NOMO-1 treated with dmso at 0.1 percent for 144 hours (cell line): Measurements from ENCODE around the gene STRN3.
"Not testable (repeated sequence)": the region's sequence is repeated elsewhere in the genome, so short reads cannot be mapped to it uniquely, and the experiment has no call there.

Source experiments
- DNase-seq: peaks from one replicate; lab custom pipeline; 2025; ENCODE audit not compliant: unreplicated experiment; lab: John Stamatoyannopoulos, UW

STRN3 gene

DNA sequence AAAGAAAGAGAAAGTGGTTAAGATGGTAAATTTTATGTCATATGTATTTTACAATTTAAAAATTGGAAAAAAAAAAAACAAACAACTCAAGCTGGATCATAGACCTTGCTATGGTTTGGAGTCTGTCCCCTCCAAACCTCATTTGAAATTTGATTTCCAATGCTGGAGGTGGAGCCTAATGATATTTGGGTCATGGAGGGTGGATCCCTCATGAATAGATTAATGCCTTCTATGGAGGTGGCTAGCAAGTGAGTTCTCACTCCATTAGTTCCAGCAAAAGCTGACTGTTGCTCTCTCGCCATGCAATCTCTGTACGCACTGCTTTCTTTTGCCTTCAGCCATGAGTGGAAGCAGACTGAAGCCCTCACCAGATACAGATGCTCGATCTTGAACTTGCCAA lies 22.9 kb downstream of the STRN3 start:
- no peak for DNase-seq

- DNase-seq: no peak
Measured at GRCh38 chr14:31001339-31001658, 24.9 kb downstream of the STRN3 start.

DNA sequence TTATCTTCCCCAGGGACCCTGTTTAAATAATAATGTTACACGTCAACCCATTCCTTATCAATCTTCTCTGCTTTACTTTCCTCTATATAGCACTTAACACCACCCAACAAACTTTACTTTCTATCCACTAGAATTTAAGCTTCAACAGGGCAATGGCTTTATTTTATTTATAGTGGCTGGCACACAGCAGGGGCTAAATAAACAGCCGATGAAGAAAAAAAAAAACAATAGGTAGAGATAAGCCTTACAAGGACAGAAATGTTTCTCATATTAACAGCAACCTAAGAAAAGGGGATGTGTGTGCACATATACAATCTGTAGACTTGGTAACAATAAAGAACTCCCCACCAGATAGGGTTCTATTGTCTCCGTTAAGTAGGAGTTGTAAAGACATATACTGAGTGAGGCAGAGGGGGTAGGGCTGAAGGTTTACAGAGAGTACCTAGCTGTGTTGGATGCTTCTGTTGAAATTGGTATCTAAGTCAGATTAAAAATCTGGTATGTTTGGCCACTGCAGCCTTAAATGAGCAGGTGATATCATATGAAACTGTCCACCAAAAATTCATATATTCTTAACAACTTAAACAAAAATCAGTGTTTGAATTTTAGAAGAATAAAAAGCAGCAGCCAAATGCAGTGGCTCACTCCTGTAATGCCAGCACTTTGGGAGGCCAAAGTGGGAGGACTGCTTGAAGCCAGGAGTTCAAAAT lies 25.4 kb downstream of the STRN3 start:
- DNase-seq: no peak

- DNase-seq: no peak
Measured at GRCh38 chr14:30999038-30999773, 27.0 kb downstream of the STRN3 start.

DNA sequence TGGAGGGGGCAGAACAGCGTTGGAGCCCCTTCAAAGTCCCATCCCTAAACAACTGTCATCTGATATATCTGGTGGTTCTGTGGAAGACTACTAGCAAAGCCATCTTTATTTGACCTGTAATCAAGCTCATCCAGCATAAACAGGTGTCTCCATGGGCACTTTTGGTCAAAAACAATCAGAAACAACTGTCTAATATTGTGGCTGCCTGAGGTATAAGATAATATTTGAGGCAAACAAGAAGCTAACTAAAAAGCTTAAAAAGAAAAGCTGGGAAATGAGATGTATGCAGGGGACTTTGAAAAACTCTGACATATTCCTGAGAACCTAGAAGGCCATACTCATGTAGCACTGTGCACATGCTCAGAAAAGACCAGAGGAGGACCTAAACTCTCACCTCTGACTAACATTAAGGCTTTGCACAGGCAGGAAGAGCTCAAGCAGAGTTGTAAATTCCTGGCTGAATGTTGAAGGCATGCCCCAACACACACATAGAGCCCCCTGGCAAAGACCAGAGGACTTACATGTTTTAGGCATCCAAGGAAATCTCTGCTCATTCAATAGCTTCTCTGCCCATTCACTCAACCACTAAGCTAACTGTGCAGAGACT lies 28.0 kb downstream of the STRN3 start:
- no peak for DNase-seq

DNA sequence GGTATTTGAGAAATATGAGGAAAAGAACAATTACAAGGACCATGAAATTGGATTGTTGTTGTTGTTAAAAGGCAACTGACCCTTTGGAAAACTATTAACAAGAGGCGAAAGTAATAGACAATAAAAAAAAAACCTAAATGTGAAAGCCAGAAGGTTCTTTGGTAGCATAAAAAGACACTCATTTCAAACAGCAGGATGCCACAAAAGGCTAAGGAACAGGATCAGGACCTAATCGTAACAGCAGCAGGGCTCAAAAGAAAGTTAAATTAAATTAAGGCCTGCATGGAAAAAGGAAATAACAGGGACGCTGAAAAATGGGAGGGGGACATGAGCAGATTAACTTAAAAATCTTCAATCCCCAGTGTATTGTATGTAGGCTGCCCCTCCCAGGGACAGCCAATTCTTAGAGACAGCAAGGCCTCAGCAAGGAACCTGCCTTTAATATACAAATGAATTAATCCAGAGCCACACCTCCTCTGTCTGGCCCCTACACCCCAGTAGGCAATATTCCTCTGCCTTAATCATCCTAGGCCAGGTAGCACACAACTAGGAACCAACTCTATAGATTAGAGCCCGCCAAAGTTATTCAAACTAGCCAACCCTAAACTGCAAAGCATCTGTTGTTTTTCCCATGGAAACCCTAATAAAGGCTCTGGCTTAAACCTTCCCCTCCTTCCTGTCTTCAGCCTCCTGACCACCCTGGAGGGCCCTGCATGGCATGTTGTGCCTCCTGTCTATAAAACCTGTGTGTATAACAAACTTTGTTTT lies 29.1 kb downstream of the STRN3 start:
- no peak for DNase-seq

DNA sequence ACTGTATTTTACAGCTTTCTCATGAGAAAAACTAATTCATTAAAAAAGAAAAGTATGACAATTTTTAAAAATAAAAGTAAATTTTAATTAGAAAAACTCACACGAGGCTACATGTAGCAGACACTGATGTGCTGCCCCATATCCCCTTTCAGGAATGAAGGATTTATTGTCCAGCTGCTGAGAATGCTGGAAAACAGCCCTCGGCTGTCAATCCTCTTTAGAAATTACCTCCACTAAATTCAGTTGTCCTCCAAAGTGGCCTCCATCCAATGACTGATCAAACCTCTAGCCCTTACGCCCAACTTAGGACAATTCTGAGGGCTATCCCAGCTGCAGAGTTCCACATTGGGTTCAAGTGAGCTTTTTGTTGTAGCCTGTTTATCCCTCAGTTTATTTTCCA lies 30.5 kb downstream of the STRN3 start:
- DNase-seq: no peak

DNA sequence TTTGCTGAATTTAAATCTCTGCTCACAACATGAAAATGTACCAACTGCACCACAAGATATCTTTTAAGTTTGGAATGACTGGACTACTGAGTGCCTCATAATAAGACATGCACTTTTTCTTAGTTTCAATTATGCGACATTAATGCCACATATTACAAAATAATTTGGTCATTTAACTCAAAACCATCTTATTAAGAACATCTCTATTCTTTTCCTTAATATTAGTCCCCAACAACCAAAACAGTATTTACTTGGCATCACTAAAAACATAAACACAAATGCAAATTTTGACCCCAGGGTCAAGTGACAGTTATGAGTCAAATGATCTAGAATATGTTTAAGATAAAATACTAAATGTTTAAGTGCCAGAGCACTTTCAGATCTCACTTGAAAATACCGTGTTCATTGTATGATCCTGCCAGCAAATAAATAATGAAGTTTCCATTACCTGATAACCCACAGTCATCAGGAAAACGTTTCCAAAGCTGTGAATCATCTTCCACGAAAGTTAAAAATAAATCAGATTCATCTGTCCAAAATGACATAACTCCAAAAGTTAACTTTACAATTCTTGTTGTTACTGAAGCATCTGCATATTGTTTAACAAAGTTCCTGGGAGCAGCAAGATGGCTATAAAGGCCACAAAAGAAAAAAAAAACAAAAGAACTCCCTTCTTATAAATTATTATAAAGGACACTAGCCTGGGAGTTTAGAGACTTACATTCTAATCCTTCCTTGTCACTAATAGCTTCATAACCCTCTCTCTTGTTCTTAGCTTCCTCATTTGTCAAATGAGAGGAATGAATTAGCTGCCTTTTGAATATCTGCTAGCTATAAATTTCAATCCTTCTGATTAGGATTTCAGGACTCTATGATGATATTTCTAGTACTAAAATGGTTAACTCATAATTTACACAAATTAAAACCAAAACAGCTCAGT lies 31.2 kb downstream of the STRN3 start:
- no peak for DNase-seq

- DNase-seq: no peak
Measured at GRCh38 chr14:30993071-30993470, 33.1 kb downstream of the STRN3 start.

DNA sequence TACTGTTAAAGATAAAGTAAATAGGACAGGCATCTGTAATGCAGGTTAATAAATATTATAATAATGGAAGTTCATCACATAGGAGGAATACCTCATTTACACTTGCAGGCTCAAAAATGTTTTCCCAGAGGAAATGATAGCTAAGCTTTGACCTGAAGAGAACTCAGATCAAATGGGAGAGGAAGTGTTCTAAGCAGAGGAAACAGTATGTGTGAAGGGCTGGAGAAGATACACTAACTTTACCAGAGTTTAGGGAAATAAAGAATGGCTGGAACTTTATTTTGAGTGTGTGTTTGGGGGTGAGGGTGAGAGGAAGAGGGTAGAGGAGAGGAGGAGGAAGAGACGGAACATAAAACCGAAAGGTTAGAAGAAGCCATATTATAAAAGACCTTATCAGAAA lies 34.8 kb downstream of the STRN3 start:
- DNase-seq: no peak

DNA sequence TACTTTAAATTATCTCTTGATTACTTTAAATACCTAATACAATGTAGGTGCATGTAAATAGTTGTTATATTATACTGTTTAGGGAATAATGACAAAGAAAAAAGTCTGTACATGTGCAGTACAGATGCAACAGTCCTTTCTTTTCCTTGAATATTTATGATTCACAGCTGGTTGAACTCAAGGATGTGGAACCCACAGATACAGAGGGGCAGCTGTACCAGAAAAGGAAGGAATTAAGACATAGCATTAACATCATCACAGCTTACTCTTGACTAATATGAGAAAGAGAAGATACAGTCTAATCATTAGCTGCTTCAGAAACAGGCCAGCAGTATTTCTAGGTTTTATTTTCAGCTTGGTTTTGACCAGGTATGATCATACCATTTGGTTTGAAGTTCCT lies 35.4 kb downstream of the STRN3 start:
- no peak for DNase-seq

DNA sequence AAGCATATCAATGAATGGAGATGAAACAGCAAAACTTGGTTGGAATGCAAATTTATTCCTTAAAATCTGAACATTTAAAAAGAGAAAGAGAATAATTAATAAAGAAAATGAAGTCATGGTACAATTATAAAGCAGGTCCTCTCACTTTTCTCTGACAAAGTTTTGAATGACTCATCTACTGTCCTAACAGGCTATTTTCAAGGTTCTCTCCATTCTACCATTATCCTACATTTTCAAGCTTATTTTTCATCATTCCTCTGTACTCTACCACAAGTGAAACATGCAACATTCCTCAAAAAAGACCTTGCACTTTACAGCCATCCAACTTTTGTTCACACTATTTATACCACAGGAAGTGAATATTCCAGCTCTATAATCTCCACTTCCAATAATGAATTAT lies 37.7 kb downstream of the STRN3 start:
- no peak for DNase-seq

DNA sequence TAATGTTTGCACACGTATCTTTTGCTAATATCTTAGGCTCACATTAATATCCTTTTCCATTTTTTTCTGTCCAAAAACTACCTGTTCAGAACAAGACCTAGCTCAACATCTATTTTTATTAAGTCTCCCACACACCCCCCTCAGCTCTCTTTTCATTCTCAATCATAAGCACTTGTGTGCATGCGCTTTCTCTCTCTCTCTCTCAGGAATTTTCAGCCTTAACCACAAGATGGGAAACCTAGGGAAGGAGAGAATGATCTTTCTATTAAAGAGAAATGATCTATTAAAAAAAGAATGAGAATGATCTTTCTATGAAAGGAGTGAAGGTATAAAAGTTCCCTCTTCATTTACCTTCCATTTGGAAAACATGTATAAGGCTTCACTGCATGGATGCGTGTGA lies 40.4 kb downstream of the STRN3 start:
- no peak for DNase-seq

DNA sequence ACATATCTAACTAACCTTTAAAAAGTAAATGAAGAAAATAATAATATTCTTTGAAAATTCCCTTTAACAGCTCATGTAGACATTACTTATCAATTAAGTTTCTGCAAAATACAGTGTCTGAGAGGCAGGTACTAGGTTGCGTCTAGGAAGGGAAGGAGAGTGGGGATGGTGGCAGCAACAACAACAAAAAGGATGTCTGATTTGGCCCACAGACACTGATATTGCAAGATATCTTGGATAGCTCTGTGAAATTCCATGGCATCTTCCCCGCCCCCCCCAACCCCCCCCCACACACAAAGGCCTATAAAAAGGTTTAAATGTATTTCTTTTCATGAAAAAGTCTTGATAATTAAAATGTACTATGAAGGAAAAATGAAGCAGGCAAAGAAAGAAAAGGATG lies 42.3 kb downstream of the STRN3 start:
- no peak for DNase-seq

GRCh38 chr14:30982533-30982932 lies 43.6 kb downstream of the STRN3 start:
- no peak for DNase-seq

DNA sequence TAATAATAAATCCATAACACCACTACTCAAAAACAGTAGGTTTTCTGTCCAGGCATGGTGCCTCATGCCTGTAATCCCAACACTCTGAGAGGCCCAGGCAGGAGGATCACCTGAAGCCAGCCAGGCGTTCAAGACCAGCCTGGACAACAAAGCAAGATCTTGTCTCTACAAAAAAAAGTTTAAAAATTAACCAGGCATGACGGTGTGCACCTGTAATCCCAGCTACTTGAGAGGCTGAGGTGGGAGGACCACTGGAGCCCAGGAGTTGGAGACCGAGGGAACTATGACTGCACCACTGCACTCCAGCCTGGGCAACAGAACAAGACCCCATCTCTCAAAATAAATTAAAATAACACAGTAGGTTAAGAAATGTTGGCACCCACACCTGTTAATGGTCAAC lies 45.2 kb downstream of the STRN3 start:
- DNase-seq: no peak

DNA sequence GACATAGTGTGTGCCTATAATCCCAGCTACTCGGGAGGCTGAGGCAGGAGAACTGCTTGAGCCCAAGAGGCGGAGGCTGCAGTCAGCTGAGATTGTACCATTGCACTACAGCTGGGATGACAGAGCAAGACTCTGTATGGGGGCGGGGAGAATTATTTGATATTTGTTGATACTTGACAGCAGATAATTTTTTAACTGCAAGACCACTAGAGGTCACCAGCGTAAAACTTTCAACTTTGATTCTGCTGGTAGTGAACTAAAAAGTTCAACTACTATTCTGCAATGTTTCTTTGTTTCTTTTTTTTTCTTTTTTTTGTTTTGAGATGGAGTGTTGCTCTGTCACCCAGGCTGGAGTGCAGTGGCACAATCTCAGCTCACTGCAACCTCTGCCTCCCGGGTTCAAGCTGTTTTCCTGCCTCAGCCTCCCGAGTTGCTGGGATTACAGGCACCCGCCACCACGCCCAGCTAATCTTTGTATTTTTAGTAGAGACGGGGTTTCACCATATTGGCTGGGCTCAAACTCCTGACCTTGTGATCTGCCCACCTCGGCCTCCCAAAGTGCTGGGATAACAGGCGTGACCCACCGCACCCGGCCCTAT lies 46.0 kb downstream of the STRN3 start:
- DNase-seq: not testable (repeated sequence)

- DNase-seq: no peak
Measured at GRCh38 chr14:30977752-30978151, 48.4 kb downstream of the STRN3 start.

- no peak for DNase-seq
Measured at GRCh38 chr14:30974628-30975027, 51.6 kb downstream of the STRN3 start.

- no peak for DNase-seq
Measured at GRCh38 chr14:30972882-30973582, 53.1 kb downstream of the STRN3 start.
